DND-41 (cell line): ENCODE data around the gene PRIMA1.

ENCODE experiments used
- EZH2 ChIP-seq: IDR thresholded peaks from 3 replicates; pipeline ENCODE4 v1.6.1; 2012; ENCODE audit warnings: borderline replicate concordance, low read depth, mild to moderate bottlenecking, moderate library complexity, low read length, inconsistent platforms; ENCODE audit not compliant: severe bottlenecking
- TF ChIP-seq, protein P1 (sequence below): IDR thresholded peaks from 2 replicates; pipeline ENCODE4 v1.5.1; 2012; ENCODE audit warnings: borderline replicate concordance, low read length, moderate library complexity, mild to moderate bottlenecking; ENCODE audit not compliant: poor library complexity, severe bottlenecking; ENCODE audit errors: extremely low read depth

DNA sequence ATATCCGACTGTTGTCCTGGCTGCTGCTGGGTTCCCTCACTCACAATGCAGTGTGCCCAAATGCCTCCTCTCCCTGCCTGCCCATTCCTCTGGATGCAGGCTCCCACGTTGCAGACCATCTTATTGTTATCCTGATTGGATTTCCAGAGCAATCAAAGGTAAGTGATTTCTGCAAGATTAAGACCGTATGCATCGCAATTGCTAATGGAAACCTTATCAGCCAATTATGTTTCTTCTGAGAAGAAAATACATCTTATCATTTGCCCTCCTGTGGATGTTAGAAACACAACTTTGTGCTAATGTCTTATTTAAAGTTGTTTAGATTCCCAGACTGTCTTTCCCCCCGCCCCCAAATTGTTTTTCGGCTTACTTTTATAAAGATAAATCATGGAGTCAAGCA is 98.1 kb downstream of the PRIMA1 start:
- TF ChIP-seq, protein P1, sequence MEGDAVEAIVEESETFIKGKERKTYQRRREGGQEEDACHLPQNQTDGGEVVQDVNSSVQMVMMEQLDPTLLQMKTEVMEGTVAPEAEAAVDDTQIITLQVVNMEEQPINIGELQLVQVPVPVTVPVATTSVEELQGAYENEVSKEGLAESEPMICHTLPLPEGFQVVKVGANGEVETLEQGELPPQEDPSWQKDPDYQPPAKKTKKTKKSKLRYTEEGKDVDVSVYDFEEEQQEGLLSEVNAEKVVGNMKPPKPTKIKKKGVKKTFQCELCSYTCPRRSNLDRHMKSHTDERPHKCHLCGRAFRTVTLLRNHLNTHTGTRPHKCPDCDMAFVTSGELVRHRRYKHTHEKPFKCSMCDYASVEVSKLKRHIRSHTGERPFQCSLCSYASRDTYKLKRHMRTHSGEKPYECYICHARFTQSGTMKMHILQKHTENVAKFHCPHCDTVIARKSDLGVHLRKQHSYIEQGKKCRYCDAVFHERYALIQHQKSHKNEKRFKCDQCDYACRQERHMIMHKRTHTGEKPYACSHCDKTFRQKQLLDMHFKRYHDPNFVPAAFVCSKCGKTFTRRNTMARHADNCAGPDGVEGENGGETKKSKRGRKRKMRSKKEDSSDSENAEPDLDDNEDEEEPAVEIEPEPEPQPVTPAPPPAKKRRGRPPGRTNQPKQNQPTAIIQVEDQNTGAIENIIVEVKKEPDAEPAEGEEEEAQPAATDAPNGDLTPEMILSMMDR = no peak
- TF ChIP-seq EZH2 = no peak
